Right lobe of liver (tissue), 6 donors: Measurements from ENCODE around the gene HIGD2A. TPM values are rescaled to one million over a fixed set of nuclear protein-coding genes. Genes with fewer than 3 reads are reported as not detected.

Experiments used
- ATAC-seq, 4 donors: fragments of 200-7000 bp; cut with Tn5 transposase; one replicate each; pipeline ENCODE4 v1.9.1; 2020; ENCODE audit warnings: mild to moderate bottlenecking in 4 of 4, moderate library complexity in 4 of 4
- DNase-seq, 3 donors: peaks; one replicate each; pipeline ENCODE4 v3.0.0-alpha.2; 2020
- H3K27ac ChIP-seq, 3 donors: fragments of 200-600 bp; one replicate each; pipeline ENCODE4 v1.8.0; 2022
- H3K27me3 ChIP-seq, 2 donors: fragments of 200-600 bp; one replicate each; pipeline ENCODE4 v1.8.0; 2022
- H3K36me3 ChIP-seq, 4 donors: fragments of 200-600 bp; sonication (generic) in 1 of 4; one replicate each; pipeline versions ENCODE4 v1.5.1 to v1.8.0; 2017 to 2022; ENCODE audit warnings: control low read depth in 1 of 4
- H3K4me1 ChIP-seq, 4 donors: fragments of 200-600 bp; sonication (generic) in 1 of 4; one replicate each; pipeline versions ENCODE4 v1.5.1 to v1.8.0; 2017 to 2022; ENCODE audit warnings: control low read depth in 1 of 4
- H3K4me3 ChIP-seq, 3 donors: fragments of 200-600 bp; one replicate each; pipeline ENCODE4 v1.8.0; 2022
- H3K9me3 ChIP-seq, 4 donors: fragments of 200-600 bp; sonication (generic) in 1 of 4; one replicate each; pipeline versions ENCODE4 v1.5.1 to v1.8.0; 2017 to 2022; ENCODE audit warnings: control low read depth in 1 of 4
- CTCF ChIP-seq, 4 donors: fragments of 200-600 bp in 3 of 4; fragments of 450-650 bp in 1 of 4; IDR thresholded peaks; one replicate each; pipeline versions ENCODE4 v1.5.1 to v1.8.0; 2016 to 2022; ENCODE audit warnings: antibody characterized with exemption in 4 of 4, mild to moderate bottlenecking in 2 of 4
- POLR2A ChIP-seq: fragments of 450-650 bp; IDR thresholded peaks from one replicate; pipeline ENCODE4 v1.6.1; 2017; ENCODE audit warnings: antibody characterized with exemption, mild to moderate bottlenecking
- WGBS: methylation state at CpG from one replicate; pipeline ENCODE4 v1.1.6; 2018; ENCODE audit warnings: low coverage, low lambda C conversion rate; ENCODE audit not compliant: insufficient coverage; ENCODE audit errors: missing lambda C conversion rate; 5-methylcytosine and 5-hydroxymethylcytosine counted together
- intact Hi-C, 2 donors: fragments of 100-400 bp; cut with DNase I; formaldehyde crosslinking; loops; one replicate each; pipeline versions ENCODE4 v1.11.2 to v1.14.1; 2022
- total RNA-seq, 6 experiments: library from RNA; depleted of rRNA in 2 of 6; stranded (reverse); fragments of >200 nt in 2 of 6; fragmentation: NEBNext Ultra II Directional in 3 of 6; extraction: Animal tissue kit (Norgen Biotek cat#: 25700) in 3 of 6; gene quantifications; one replicate each; pipeline versions ENCODE4 v1.1.0 to v1.2.4, GENCODE V29; 2016 to 2023
- donor health status: DM: no; HTN: yes; CAD: no.
- donor health status: DM: no; HTN: no; CAD: no.
- donor health status: DM: no; HTN: no; CAD: no.
- donor health status: DM: no; HTN: yes; CAD: no.
- donor health status: DM: no; HTN: yes; CAD: no.

Gene HIGD2A
- total RNA-seq, 6 experiments from 2014 or later: 39.0 to 107 (median 56.5) TPM

DNA sequence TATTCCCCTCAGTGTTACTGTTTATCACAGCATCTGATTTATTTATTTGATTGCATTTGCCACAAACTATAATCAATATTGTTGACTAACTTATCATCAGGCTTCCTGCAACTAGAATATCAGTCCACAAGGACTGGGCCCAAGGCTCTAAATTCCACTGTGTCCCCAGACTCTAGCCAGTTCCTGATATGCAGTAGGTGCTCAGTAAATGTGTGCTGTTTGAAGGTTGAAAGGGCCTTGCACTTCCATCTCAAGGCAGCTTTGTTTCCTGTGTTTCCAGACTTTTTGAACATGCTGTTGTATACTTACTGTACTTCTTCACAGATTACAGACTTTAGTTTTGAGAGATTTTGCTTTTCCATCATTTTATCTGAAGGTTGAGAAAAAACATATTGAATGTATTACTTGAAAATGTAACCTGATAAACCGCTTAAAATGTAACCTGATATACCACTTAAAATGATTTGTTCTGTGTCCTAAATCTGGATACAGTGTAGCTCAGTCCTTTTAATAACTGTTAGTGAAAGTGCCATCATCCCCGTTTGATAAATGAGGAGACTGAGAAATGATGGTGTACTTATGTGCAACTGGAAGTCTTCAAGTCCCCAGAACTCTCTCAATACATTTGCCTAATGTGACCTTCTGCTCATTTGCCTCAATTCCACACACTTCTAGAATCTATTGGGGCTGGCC lies 45.6 kb upstream of the HIGD2A start:
- no peaks in the 10 kb centered on the region for H3K9me3 ChIP-seq
- DNase-seq (no peak), ATAC-seq (no peak)
- intact Hi-C loops: no loop called here
- peaks cover 0 to 47% (median 15%) of the 10 kb centered on the region in 4 donors for H3K4me1 ChIP-seq
- H3K27me3 ChIP-seq: no peaks in the 10 kb centered on the region
- WGBS: 64% methylated on average over 2 of the region's 2 CpGs
- no peak for TF ChIP-seq POLR2A
- TF ChIP-seq CTCF (IDR thresholded peaks at IDR 0.05): no peak
- peak overlapping the region in 2 of 3 donors; percentile 16 to 86 for H3K27ac ChIP-seq
- H3K36me3 ChIP-seq: peaks cover 0 to 35% (median 17%) of the 10 kb centered on the region in 4 donors
- no peak overlapping the region for H3K4me3 ChIP-seq

GRCh38 chr5:176350416-176350815 lies 38.1 kb upstream of the HIGD2A start:
- 98% methylated on average over 6 of the region's 8 CpGs for WGBS
- Histone ChIP-seq H3K36me3 (peaks cover 0 to 96% (median 43%) of the 10 kb centered on the region in 4 donors), H3K27ac (no peak overlapping the region), H3K9me3 (no peaks in the 10 kb centered on the region), H3K4me1 (peaks cover 0 to 11% (median 0%) of the 10 kb centered on the region in 4 donors), H3K27me3 (no peaks in the 10 kb centered on the region), H3K4me3 (no peak overlapping the region)
- ATAC-seq: no peak
- intact Hi-C loops: no loop called here
- TF ChIP-seq POLR2A: no peak
- no peak for TF ChIP-seq CTCF (IDR thresholded peaks at IDR 0.05)
- DNase-seq: no peak

DNA sequence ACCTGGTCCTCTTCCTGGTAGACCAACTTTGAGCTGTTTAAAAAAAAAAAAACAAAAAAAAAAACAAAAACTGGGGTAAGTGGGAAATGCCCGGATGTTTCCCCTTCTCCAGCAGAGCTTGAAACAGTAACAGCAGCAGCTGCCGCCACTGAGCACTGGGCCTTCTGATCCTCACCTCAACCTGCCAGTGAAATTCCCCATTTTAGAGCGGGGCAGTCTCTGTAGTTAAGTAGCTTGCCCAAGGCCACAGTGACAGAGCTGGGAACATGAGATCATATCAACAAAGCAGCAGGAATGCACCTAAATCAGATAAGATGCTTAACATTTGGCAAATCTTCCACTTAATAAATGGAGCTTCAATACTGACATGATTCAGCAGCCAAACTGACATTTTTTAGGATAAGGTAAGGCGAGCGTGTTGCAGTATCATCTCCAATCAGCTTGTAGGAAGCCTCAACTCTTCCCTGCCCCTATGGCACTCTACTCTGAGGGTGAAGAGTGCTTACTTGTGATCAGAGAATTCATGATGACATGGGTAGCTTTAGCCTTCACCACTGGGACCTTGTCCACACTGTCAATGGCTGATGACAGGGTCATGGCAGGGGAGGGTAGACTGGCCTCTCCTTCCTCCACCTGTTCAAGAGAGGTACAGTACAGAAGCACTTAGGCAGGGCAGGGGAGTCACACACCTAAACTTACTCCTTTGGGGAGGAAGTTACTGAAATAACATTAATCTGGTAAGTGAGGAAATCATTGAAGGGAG lies 36.3 kb upstream of the HIGD2A start:
- H3K9me3 ChIP-seq: no peaks in the 10 kb centered on the region
- no peak for TF ChIP-seq CTCF (IDR thresholded peaks at IDR 0.05)
- TF ChIP-seq POLR2A: no peak
- peaks cover 0 to 85% (median 32%) of the 10 kb centered on the region in 4 donors for H3K36me3 ChIP-seq
- peak overlapping the region in 1 of 3 donors; percentile 32 for H3K27ac ChIP-seq
- peaks cover 0 to 15% (median 0%) of the 10 kb centered on the region in 4 donors for H3K4me1 ChIP-seq
- intact Hi-C loops: no loop called here
- WGBS: 94% methylated on average over 2 of the region's 5 CpGs
- ATAC-seq (peak in 2 of 4 donors; percentile 66 to 81), DNase-seq (no peak)
- no peaks in the 10 kb centered on the region for H3K27me3 ChIP-seq
- H3K4me3 ChIP-seq: no peak overlapping the region

DNA sequence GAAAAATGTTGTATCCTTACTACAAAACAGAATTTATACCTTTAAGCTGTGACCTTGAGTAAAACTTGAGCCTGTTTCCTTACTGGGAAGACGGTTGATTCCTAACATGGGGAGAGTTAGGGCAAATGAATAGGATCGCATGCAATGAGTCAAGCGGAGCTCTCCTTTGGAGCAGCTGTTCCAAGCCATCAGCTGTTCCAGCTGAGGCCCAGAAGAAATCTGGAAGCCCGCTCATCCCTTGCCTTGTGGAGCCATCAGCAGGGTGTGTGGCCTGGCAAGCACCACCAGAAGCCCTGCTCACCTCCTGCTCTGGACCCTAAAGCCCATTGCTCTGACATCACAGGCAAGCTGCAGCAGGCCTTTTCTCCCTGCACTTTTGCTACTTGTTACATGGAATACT lies 35.0 kb upstream of the HIGD2A start:
- Histone ChIP-seq H3K9me3 (no peaks in the 10 kb centered on the region), H3K27ac (no peak overlapping the region), H3K27me3 (no peaks in the 10 kb centered on the region), H3K36me3 (peaks cover 0 to 84% (median 28%) of the 10 kb centered on the region in 4 donors), H3K4me3 (no peak overlapping the region), H3K4me1 (peaks cover 0 to 15% (median 0%) of the 10 kb centered on the region in 4 donors)
- TF ChIP-seq POLR2A: no peak
- no peak for TF ChIP-seq CTCF (IDR thresholded peaks at IDR 0.05)
- 81% methylated on average over 3 of the region's 4 CpGs for WGBS
- no peak for DNase-seq
- intact Hi-C loops: no loop called here
- no peak for ATAC-seq
